K562 (cell line): ENCODE data around the gene LEPROT. TPM values are rescaled to one million over a fixed set of nuclear protein-coding genes. Genes with fewer than 3 reads are reported as not detected.

Experiments used
- ATAC-seq: fragments of 200-7000 bp; cut with Tn5 transposase; 3 replicates; pipeline ENCODE4 v1.9.1; 2020; ENCODE audit warnings: moderate library complexity
- BruUV-seq: library from RNA; stranded (reverse); fragments of 400-500 nt; replicated peaks from 2 replicates; lab custom pipeline; 2021; lab: Mats Ljungman, UMichigan
- CTCF ChIA-PET: fragments of 300-600 bp; formaldehyde crosslinking; extraction: SDS; loops from one replicate; lab custom pipeline; 2021; ENCODE audit warnings: low intra/inter-chr PET ratio; lab: Yijun Ruan, JAX
- POLR2A ChIA-PET: fragments of 300-600, 350-650 bp; sonication (Branson Sonifier 250); formaldehyde crosslinking; extraction: SDS; loops from one replicate; lab custom pipeline; 2021; ENCODE audit warnings: antibody characterized with exemption, inconsistent platforms; lab: Yijun Ruan, JAX
- DNase-seq, 4 experiments: peaks; one replicate each; pipeline versions ENCODE4 v3.0.0 to v3.0.0-alpha.2; 2011 to 2018; ENCODE audit warnings: low spot score in 3 of 4, mixed read lengths in 3 of 4; ENCODE audit errors: extremely low read depth in 1 of 4
- FAIRE-seq: peaks from 2 replicates; lab custom pipeline; 2011; peaks lifted over from hg19 to GRCh38; lab: Jason Lieb, UNC
- H2AFZ ChIP-seq: 2 replicates; pipeline ENCODE4 v1.6.0; 2011; ENCODE audit warnings: low read depth, low read length, control low read depth, inconsistent platforms
- H3K27ac ChIP-seq: fragments of 200-600 bp; 3 replicates; pipeline ENCODE4 v1.8.0; 2011; ENCODE audit warnings: low read depth, mild to moderate bottlenecking, control low read depth, inconsistent platforms, low read length, moderate library complexity, mixed read lengths; ENCODE audit errors: extremely low read depth
- H3K27me3 ChIP-seq, 2 experiments: fragments of 300-600 bp in 1 of 2; 2 replicates in 1 of 2; 3 replicates in 1 of 2; pipeline versions ENCODE4 v1.6.0 to v1.8.0; 2011; ENCODE audit warnings: inconsistent platforms in 2 of 2, low read length in 2 of 2, mild to moderate bottlenecking in 1 of 2, mixed read lengths in 1 of 2, moderate library complexity in 1 of 2; ENCODE audit not compliant: control insufficient read depth in 2 of 2, insufficient read depth in 2 of 2
- H3K36me3 ChIP-seq: fragments of 300-600 bp; 3 replicates; pipeline ENCODE4 v1.8.0; 2011; ENCODE audit warnings: mild to moderate bottlenecking, low read length, inconsistent platforms; ENCODE audit not compliant: control insufficient read depth, insufficient read depth
- H3K4me1 ChIP-seq, 2 experiments: fragments of 200-600 bp in 1 of 2; replicated peaks in 1 of 2; 2 replicates in 1 of 2; 3 replicates in 1 of 2; pipeline versions ENCODE4 v1.5.1 to v1.8.0; 2011; ENCODE audit warnings: inconsistent platforms in 2 of 2, low read length in 2 of 2, mild to moderate bottlenecking in 1 of 2, mixed read lengths in 1 of 2, moderate library complexity in 1 of 2; ENCODE audit not compliant: control insufficient read depth in 2 of 2, insufficient read depth in 2 of 2
- H3K4me2 ChIP-seq: 2 replicates; pipeline ENCODE4 v1.6.1; 2011; ENCODE audit warnings: low read length, control low read depth, inconsistent platforms, mixed read lengths; ENCODE audit not compliant: insufficient read depth
- H3K4me3 ChIP-seq: fragments of 200-600 bp; sonication (generic), shearing (Covaris generic); 2 replicates; pipeline ENCODE4 v1.5.1; 2016; ENCODE audit warnings: control low read depth, inconsistent platforms
- H3K79me2 ChIP-seq: fragments of 200-600 bp; 3 replicates; pipeline ENCODE4 v1.8.0; 2011; ENCODE audit warnings: low read length, inconsistent platforms; ENCODE audit not compliant: control insufficient read depth, insufficient read depth
- H3K9ac ChIP-seq, 2 experiments: 2 replicates each; pipeline versions ENCODE4 v1.6.0 to v1.6.1; 2011; ENCODE audit warnings: low read depth in 2 of 2, low read length in 2 of 2, control low read depth in 1 of 2, inconsistent platforms in 1 of 2, mild to moderate bottlenecking in 1 of 2, mixed read lengths in 1 of 2; ENCODE audit not compliant: insufficient read depth in 1 of 2
- H3K9me1 ChIP-seq: one replicate; pipeline ENCODE4 v1.6.0; 2011; ENCODE audit warnings: inconsistent platforms, mild to moderate bottlenecking, low read length, moderate library complexity; ENCODE audit not compliant: control insufficient read depth, insufficient read depth
- H3K9me3 ChIP-seq: replicated peaks from 2 replicates; pipeline ENCODE4 v1.5.1; 2011; ENCODE audit warnings: low read depth, low read length, inconsistent platforms; ENCODE audit not compliant: control insufficient read depth, insufficient read depth
- H4K20me1 ChIP-seq: replicated peaks from 2 replicates; pipeline ENCODE4 v1.6.1; 2011; ENCODE audit warnings: low read length, inconsistent platforms, mixed read lengths; ENCODE audit not compliant: control insufficient read depth, insufficient read depth
- CREBBP ChIP-seq: IDR thresholded peaks from one replicate; pipeline ENCODE4 v1.6.1; 2012; ENCODE audit warnings: low read depth, mild to moderate bottlenecking, control low read depth, inconsistent platforms, low read length
- CSDE1 ChIP-seq, 2 experiments: fragments of 450-650 bp; IDR thresholded peaks; 2 replicates each; pipeline ENCODE4 v1.6.1; 2016; ENCODE audit warnings: mild to moderate bottlenecking in 1 of 2
- CXXC5 ChIP-seq: fragments of 250-450 bp; sonication (Bioruptor Pico); IDR thresholded peaks from 2 replicates; pipeline ENCODE4 v1.8.0; 2022; ENCODE audit warnings: inconsistent platforms, mild to moderate bottlenecking, moderate library complexity
- ESRRB ChIP-seq: fragments of 250-450 bp; sonication (Bioruptor Pico); IDR thresholded peaks from 2 replicates; pipeline ENCODE4 v1.5.0; 2020; ENCODE audit warnings: mild to moderate bottlenecking, moderate library complexity, borderline replicate concordance
- FIP1L1 ChIP-seq: fragments of 200-400 bp; formaldehyde crosslinking; IDR thresholded peaks from 2 replicates; pipeline ENCODE4 v1.6.1; 2018; ENCODE audit warnings: mild to moderate bottlenecking, low read depth, low read length; ENCODE audit not compliant: poor library complexity, severe bottlenecking
- GATAD2B ChIP-seq: fragments of 450-650 bp; IDR thresholded peaks from 2 replicates; pipeline ENCODE4 v1.6.1; 2017; ENCODE audit warnings: mild to moderate bottlenecking, borderline replicate concordance
- GTF2A2 ChIP-seq: IDR thresholded peaks from 2 replicates; pipeline ENCODE4 v1.6.1; 2016; ENCODE audit warnings: mild to moderate bottlenecking, missing genetic modification characterization, missing compliant biosample characterization
- HDAC6 ChIP-seq: IDR thresholded peaks from 2 replicates; pipeline ENCODE4 v1.6.1; 2012; ENCODE audit warnings: low read depth, mild to moderate bottlenecking, control low read depth, inconsistent platforms, low read length, moderate library complexity
- HDGF ChIP-seq: fragments of 450-650 bp; IDR thresholded peaks from 2 replicates; pipeline ENCODE4 v1.6.1; 2016
- MCM7 ChIP-seq, 2 experiments: fragments of 450-650 bp; IDR thresholded peaks; 2 replicates each; pipeline ENCODE4 v1.6.1; 2016 to 2018
- NCOR1 ChIP-seq: fragments of 450-650 bp; IDR thresholded peaks from 2 replicates; pipeline ENCODE4 v1.6.1; 2016; ENCODE audit warnings: mild to moderate bottlenecking, moderate library complexity
- NEUROD1 ChIP-seq: fragments of 150-350 bp; IDR thresholded peaks from 2 replicates; pipeline ENCODE4 v1.6.1; 2014; ENCODE audit warnings: borderline replicate concordance, low read length, low read depth; ENCODE audit not compliant: partially characterized antibody
- SPI1 ChIP-seq: IDR thresholded peaks from 2 replicates; pipeline ENCODE4 v1.6.1; 2011; ENCODE audit warnings: low read depth, low read length, control low read depth, borderline replicate concordance
- THRA ChIP-seq: fragments of 450-650 bp; IDR thresholded peaks from 2 replicates; pipeline ENCODE4 v1.6.1; 2017; ENCODE audit warnings: mild to moderate bottlenecking, moderate library complexity
- ZNF143 ChIP-seq: sonication (generic); formaldehyde crosslinking; IDR thresholded peaks from 2 replicates; pipeline ENCODE4 v1.9.0; 2022; ENCODE audit warnings: mild to moderate bottlenecking, missing genetic modification reagents
- ZNF263 ChIP-seq: sonication (generic); formaldehyde crosslinking; IDR thresholded peaks from 2 replicates; pipeline ENCODE4 v1.8.0; 2022; ENCODE audit warnings: mild to moderate bottlenecking, missing genetic modification reagents, borderline replicate concordance
- WGBS: fragments of 100-300 bp; shearing (Covaris generic); methylation state at CpG from one replicate; pipeline ENCODE4 v1.1.6; 2016; ENCODE audit warnings: low coverage, mixed read lengths; ENCODE audit not compliant: insufficient coverage; ENCODE audit errors: missing lambda C conversion rate; 5-methylcytosine and 5-hydroxymethylcytosine counted together
- in situ Hi-C: fragments of 300-500 bp; cut with MboI; formaldehyde crosslinking; loops from 4 replicates; pipeline ENCODE4 v1.15.0; 2018; ENCODE audit warnings: inconsistent platforms, mixed read lengths
- intact Hi-C: fragments of 100-400 bp; cut with micrococcal nuclease; formaldehyde crosslinking; loops from 2 replicates; pipeline ENCODE4 v1.14.2; 2022
- polyA plus RNA-seq, 8 experiments: library from polyadenylated mRNA; depleted of rRNA in 4 of 8; stranded (reverse) in 5 of 8; unstranded in 3 of 8; fragments of >200 nt; fragmentation: Nextera tagmentation in 2 of 8; fragmentation: Illumina TruSeq in 1 of 8; extraction: Ambion mirVana in 2 of 8; extraction: Trizol in 1 of 8; gene quantifications; 2 replicates each; pipeline versions ENCODE4 v1.2.1 to v1.2.3, GENCODE V29; 2011 to 2014; ENCODE audit warnings: inconsistent platforms in 1 of 8, missing spikeins in 1 of 8
- total RNA-seq, 7 experiments: library from RNA; depleted of rRNA in 6 of 7; stranded (reverse); fragments of >200 nt in 6 of 7; fragmentation: Illumina TruSeq in 2 of 7; extraction: Trizol in 2 of 7; gene quantifications; 2 replicates each; pipeline versions ENCODE4 v1.2.1 to v1.2.3, GENCODE V29; 2011 to 2021; ENCODE audit warnings: low replicate concordance in 1 of 7
- TF ChIP-seq, protein P1 (sequence below): fragments of 450-650 bp; formaldehyde crosslinking; IDR thresholded peaks from 2 replicates; pipeline ENCODE4 v1.4.0; 2022; ENCODE audit warnings: missing genetic modification characterization
- TF ChIP-seq, protein P2 (sequence below): fragments of 250-450 bp; sonication (Bioruptor Pico); IDR thresholded peaks from 2 replicates; pipeline ENCODE4 v1.4.0; 2020; ENCODE audit warnings: mild to moderate bottlenecking, moderate library complexity

LEPROT gene
- total and polyA plus RNA-seq, 9 of the 15 experiments (the other 6 are each of a cell fraction or from before 2014, with no cell fraction given): 28.1 to 97.5 (median 45.8) TPM

DNA sequence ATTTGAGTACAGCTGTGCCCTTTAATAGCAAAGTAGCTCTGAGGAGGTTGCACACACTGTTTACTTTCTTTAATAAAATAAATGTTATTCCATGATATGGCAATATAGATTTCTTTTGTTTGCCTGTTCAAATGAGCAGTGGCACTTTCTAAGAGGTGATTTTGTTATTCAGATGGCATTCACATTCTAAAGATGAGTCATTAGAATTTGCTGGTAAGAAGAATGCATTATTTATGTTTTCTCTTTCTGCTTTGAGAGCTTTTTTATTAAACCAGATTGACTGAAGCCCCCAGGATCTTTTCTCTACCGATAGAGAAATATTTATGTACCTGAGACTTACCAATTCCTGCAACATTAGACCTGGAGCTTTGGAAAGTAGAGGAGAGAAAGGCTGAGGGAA is 11.2 kb upstream of the LEPROT start:
- ATAC-seq: no peak
- no peak for FAIRE-seq
- Histone ChIP-seq H3K4me3 (no peak overlapping the region), H3K9ac (no peak overlapping the region), H3K4me1 (peaks cover 6 to 39% of the 10 kb centered on the region in 2 experiments), H3K4me2 (no peak overlapping the region), H4K20me1 (no peaks in the 10 kb centered on the region), H2AFZ (no peak overlapping the region), H3K27ac (no peak overlapping the region), H3K36me3 (peaks cover 88% of the 10 kb centered on the region), H3K79me2 (peaks cover 3% of the 10 kb centered on the region; the same call in 1 of the 3 replicates), H3K9me3 (no peaks in the 10 kb centered on the region), H3K9me1 (no peaks in the 10 kb centered on the region), H3K27me3 (no peaks in the 10 kb centered on the region)
- intact Hi-C loops: no loop called here
- TF ChIP-seq ZNF263 (CRISPR knock-in tag) (no peak), HDGF (no peak), FIP1L1 (no peak), CXXC5 (CRISPR knock-in tag) (no peak), CREBBP (no peak), NCOR1 (no peak), HDAC6 (no peak), CSDE1 (IDR thresholded peaks at IDR 0.05) (no peak), SPI1 (no peak), NEUROD1 (no peak), ZNF143 (CRISPR knock-in tag) (no peak), ESRRB (CRISPR knock-in tag) (no peak), THRA (no peak), GTF2A2 (no peak), MCM7 (IDR thresholded peaks at IDR 0.05) (no peak), GATAD2B (no peak)
- TF ChIP-seq, protein P1, sequence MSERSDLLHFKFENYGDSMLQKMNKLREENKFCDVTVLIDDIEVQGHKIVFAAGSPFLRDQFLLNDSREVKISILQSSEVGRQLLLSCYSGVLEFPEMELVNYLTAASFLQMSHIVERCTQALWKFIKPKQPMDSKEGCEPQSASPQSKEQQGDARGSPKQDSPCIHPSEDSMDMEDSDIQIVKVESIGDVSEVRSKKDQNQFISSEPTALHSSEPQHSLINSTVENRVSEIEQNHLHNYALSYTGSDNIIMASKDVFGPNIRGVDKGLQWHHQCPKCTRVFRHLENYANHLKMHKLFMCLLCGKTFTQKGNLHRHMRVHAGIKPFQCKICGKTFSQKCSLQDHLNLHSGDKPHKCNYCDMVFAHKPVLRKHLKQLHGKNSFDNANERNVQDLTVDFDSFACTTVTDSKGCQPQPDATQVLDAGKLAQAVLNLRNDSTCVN (CRISPR knock-in tag): no peak
- TF ChIP-seq, protein P2, sequence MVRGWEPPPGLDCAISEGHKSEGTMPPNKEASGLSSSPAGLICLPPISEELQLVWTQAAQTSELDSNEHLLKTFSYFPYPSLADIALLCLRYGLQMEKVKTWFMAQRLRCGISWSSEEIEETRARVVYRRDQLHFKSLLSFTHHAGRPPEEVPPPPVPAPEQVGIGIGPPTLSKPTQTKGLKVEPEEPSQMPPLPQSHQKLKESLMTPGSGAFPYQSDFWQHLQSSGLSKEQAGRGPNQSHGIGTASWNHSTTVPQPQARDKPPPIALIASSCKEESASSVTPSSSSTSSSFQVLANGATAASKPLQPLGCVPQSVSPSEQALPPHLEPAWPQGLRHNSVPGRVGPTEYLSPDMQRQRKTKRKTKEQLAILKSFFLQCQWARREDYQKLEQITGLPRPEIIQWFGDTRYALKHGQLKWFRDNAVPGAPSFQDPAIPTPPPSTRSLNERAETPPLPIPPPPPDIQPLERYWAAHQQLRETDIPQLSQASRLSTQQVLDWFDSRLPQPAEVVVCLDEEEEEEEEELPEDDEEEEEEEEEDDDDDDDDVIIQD: no peak
- in situ Hi-C loops: no loop called here
- ChIA-PET CTCF (no interaction called here), POLR2A (interaction anchor here (0.6 kb wide), 1 partner anchor 261 kb away, joined by 3 read pairs; no protein-coding TSS in a partner anchor)
- BruUV-seq: no TSS peak
- 89% methylated on average over 1 of the region's 1 CpG for WGBS
- DNase-seq: no peak
